Measurements from ENCODE around the gene NT5C. TPM values are rescaled to one million over a fixed set of nuclear protein-coding genes. Genes with fewer than 3 reads are reported as not detected.
"Not testable (repeated sequence)": the region's sequence is repeated elsewhere in the genome, so short reads cannot be mapped to it uniquely, and the experiment has no call there.

The NT5C gene
- 10 to 100 TPM; 44.7 to 71.4 (median 61.9) TPM for polyA plus RNA-seq (ENCODE audit: insufficient read length in 4 of 4)

GRCh38 chr17:75131278-75132017 is at the start of gene NT5C:
Gene NT5C (minus strand): TSS chr17:75131742. CDS start chr17:75131707, 35 bp downstream.
- peak in 3 of 4 donors; percentile 60 to 82 (median 78) for DNase-seq (ENCODE audit: low read depth in 4 of 4, low spot score in 2 of 4)

GRCh38 chr17:75181110-75181509 is 49.6 kb upstream of the NT5C start:
- DNase-seq (ENCODE audit: low read depth in 4 of 4, low spot score in 2 of 4) = no peak

- no peak for DNase-seq (ENCODE audit: low read depth in 4 of 4, low spot score in 2 of 4)
Measured at GRCh38 chr17:75178453-75178852, 46.9 kb upstream of the NT5C start.

GRCh38 chr17:75176625-75177024 is 45.1 kb upstream of the NT5C start:
- DNase-seq (ENCODE audit: low read depth in 4 of 4, low spot score in 2 of 4) = no peak

GRCh38 chr17:75174996-75175395 is 43.5 kb upstream of the NT5C start:
- DNase-seq (ENCODE audit: low read depth in 4 of 4, low spot score in 2 of 4) = no peak

- no peak for DNase-seq (ENCODE audit: low read depth in 4 of 4, low spot score in 2 of 4)
Measured at GRCh38 chr17:75173526-75173925, 42.0 kb upstream of the NT5C start.

- DNase-seq (ENCODE audit: low read depth in 4 of 4, low spot score in 2 of 4) = no peak
Measured at GRCh38 chr17:75168998-75169397, 37.5 kb upstream of the NT5C start.

GRCh38 chr17:75164606-75165005 is 33.1 kb upstream of the NT5C start:
- not testable (repeated sequence) for DNase-seq (ENCODE audit: low read depth in 4 of 4, low spot score in 2 of 4)

GRCh38 chr17:75163074-75163473 is 31.5 kb upstream of the NT5C start:
- DNase-seq (ENCODE audit: low read depth in 4 of 4, low spot score in 2 of 4) = no peak

- no peak for DNase-seq (ENCODE audit: low read depth in 4 of 4, low spot score in 2 of 4)
Measured at GRCh38 chr17:75160211-75160610, 28.7 kb upstream of the NT5C start.

GRCh38 chr17:75159196-75160031 is 27.9 kb upstream of the NT5C start:
- no peak for DNase-seq (ENCODE audit: low read depth in 4 of 4, low spot score in 2 of 4)

- not testable (repeated sequence) for DNase-seq (ENCODE audit: low read depth in 4 of 4, low spot score in 2 of 4)
Measured at GRCh38 chr17:75158480-75158879, 26.9 kb upstream of the NT5C start.

- peak in 1 of 4 donors; percentile 7 for DNase-seq (ENCODE audit: low read depth in 4 of 4, low spot score in 2 of 4)
Measured at GRCh38 chr17:75155191-75155601, 23.7 kb upstream of the NT5C start.

- peak; percentile 92 to 99 (median 94) for DNase-seq (ENCODE audit: low read depth in 4 of 4, low spot score in 2 of 4)
Measured at GRCh38 chr17:75154195-75155106, 22.9 kb upstream of the NT5C start, which contains the start of gene JPT1. Gene JPT1 (minus strand): TSS chr17:75154512. CDS start chr17:75154397, 115 bp downstream.

- DNase-seq (ENCODE audit: low read depth in 4 of 4, low spot score in 2 of 4) = peak in 2 of 4 donors; percentile 34 to 37
Measured at GRCh38 chr17:75153780-75154194, 22.2 kb upstream of the NT5C start.

- peak in 3 of 4 donors; percentile 31 to 53 (median 35) for DNase-seq (ENCODE audit: low read depth in 4 of 4, low spot score in 2 of 4)
Measured at GRCh38 chr17:75152922-75153779, 21.6 kb upstream of the NT5C start.

GRCh38 chr17:75152523-75152921 is 21.0 kb upstream of the NT5C start:
- no peak for DNase-seq (ENCODE audit: low read depth in 4 of 4, low spot score in 2 of 4)

- peak in 1 of 4 donors; percentile 13 for DNase-seq (ENCODE audit: low read depth in 4 of 4, low spot score in 2 of 4)
Measured at GRCh38 chr17:75151930-75152329, 20.4 kb upstream of the NT5C start.

- DNase-seq (ENCODE audit: low read depth in 4 of 4, low spot score in 2 of 4) = no peak
Measured at GRCh38 chr17:75147878-75148546, 16.5 kb upstream of the NT5C start.
